ENCODE measurements around the gene HMGXB4.

- TF ChIP-seq CTCF (IDR thresholded peaks at IDR 0.05; ENCODE audit: insufficient read depth, low read length, poor library complexity, severe bottlenecking) (no peak), EZH2phosphoT487 (conservative IDR thresholded peaks at IDR 0.05; ENCODE audit: low read length) (no peak)
Observed at GRCh38 chr22:35292786-35293185, 35.5 kb downstream of the HMGXB4 start.
